GM12878 (cell line): ENCODE measurements around the gene GLS. TPM values are rescaled to one million over a fixed set of nuclear protein-coding genes. Genes with fewer than 3 reads are reported as not detected.
A peak's percentile ranks its signal among the peaks of the same experiment; 100 is the strongest.

Experiments
- ATAC-seq: fragments of 200-7000 bp; cut with Tn5 transposase; 3 replicates; pipeline ENCODE4 v1.9.1; 2020; ENCODE audit warnings: mild to moderate bottlenecking, moderate library complexity
- BruUV-seq: library from RNA; stranded (reverse); fragments of 400-500 nt; replicated peaks from 2 replicates; lab custom pipeline; 2021; lab: Mats Ljungman, UMichigan
- CTCF ChIA-PET: fragments of 300-600 bp; sonication (Branson Sonifier 250); formaldehyde crosslinking; extraction: SDS; loops from one replicate; lab custom pipeline; 2021; ENCODE audit warnings: inconsistent platforms; lab: Yijun Ruan, JAX
- POLR2A ChIA-PET: fragments of 350-600 bp; formaldehyde crosslinking; extraction: SDS; loops from one replicate; lab custom pipeline; 2021; ENCODE audit warnings: inconsistent platforms; lab: Charles Lee
- RAD21 ChIA-PET: fragments of 300-600 bp; sonication (Branson Sonifier 250); formaldehyde crosslinking; loops from one replicate; lab custom pipeline; 2023; ENCODE audit warnings: antibody characterized with exemption; ENCODE audit not compliant: unreplicated experiment; lab: Charles Lee
- SMC1A ChIA-PET: fragments of 300-600 bp; sonication (Branson Sonifier 250); formaldehyde crosslinking; loops from one replicate; lab custom pipeline; 2023; ENCODE audit not compliant: unreplicated experiment, uncharacterized antibody; lab: Charles Lee
- DNase-seq: peaks from one replicate; pipeline ENCODE4 v3.0.0-alpha.2; 2011; ENCODE audit warnings: low read depth, low spot score
- FAIRE-seq: peaks from 3 replicates; lab custom pipeline; 2011; peaks lifted over from hg19 to GRCh38; lab: Jason Lieb, UNC
- H2AFZ ChIP-seq: 2 replicates; pipeline ENCODE4 v1.6.0; 2011; ENCODE audit warnings: low read depth, low read length, control low read depth; ENCODE audit not compliant: control insufficient read depth
- H3K27ac ChIP-seq: 2 replicates; pipeline ENCODE4 v1.5.1; 2011; ENCODE audit warnings: control low read depth; ENCODE audit not compliant: control insufficient read depth, insufficient read depth
- H3K27me3 ChIP-seq, 2 experiments: replicated peaks in 1 of 2; 2 replicates each; pipeline versions ENCODE4 v1.6.0 to v1.6.1; 2011; ENCODE audit warnings: low read length in 1 of 2; ENCODE audit not compliant: control insufficient read depth in 2 of 2, insufficient read depth in 2 of 2
- H3K36me3 ChIP-seq, 2 experiments: 2 replicates each; pipeline ENCODE4 v1.5.1; 2011; ENCODE audit warnings: low read length in 1 of 2; ENCODE audit not compliant: control insufficient read depth in 2 of 2, insufficient read depth in 2 of 2
- H3K4me1 ChIP-seq: 2 replicates; pipeline ENCODE4 v1.6.1; 2011; ENCODE audit warnings: mild to moderate bottlenecking, low read length, moderate library complexity, mixed read lengths; ENCODE audit not compliant: control insufficient read depth, insufficient read depth
- H3K4me2 ChIP-seq: 2 replicates; pipeline ENCODE4 v1.6.0; 2011; ENCODE audit warnings: control low read depth; ENCODE audit not compliant: control insufficient read depth, insufficient read depth
- H3K4me3 ChIP-seq: fragments of 200-600 bp; sonication (generic); 2 replicates; pipeline ENCODE4 v1.5.1; 2016
- H3K79me2 ChIP-seq: 2 replicates; pipeline ENCODE4 v1.6.0; 2011; ENCODE audit warnings: low read length; ENCODE audit not compliant: control insufficient read depth, insufficient read depth
- H3K9ac ChIP-seq: 2 replicates; pipeline ENCODE4 v1.8.0; 2011; ENCODE audit warnings: low read length, control low read depth, mixed read lengths; ENCODE audit not compliant: control insufficient read depth, insufficient read depth
- H3K9me3 ChIP-seq: replicated peaks from 3 replicates; pipeline ENCODE4 v1.5.1; 2011; ENCODE audit warnings: mild to moderate bottlenecking, low read length; ENCODE audit not compliant: control insufficient read depth, insufficient read depth
- H4K20me1 ChIP-seq: 2 replicates; pipeline ENCODE4 v1.6.0; 2011; ENCODE audit not compliant: control insufficient read depth, insufficient read depth
- CREB1 ChIP-seq: IDR thresholded peaks from 2 replicates; pipeline ENCODE4 v1.6.1; 2012; ENCODE audit warnings: low read depth, mild to moderate bottlenecking, inconsistent platforms
- EP300 ChIP-seq, 2 experiments: fragments of 150-350 bp in 1 of 2; IDR thresholded peaks; 2 replicates each; pipeline ENCODE4 v1.6.1; 2011 to 2012; ENCODE audit warnings: low read depth in 2 of 2, low read length in 2 of 2, borderline replicate concordance in 1 of 2, improper control_type of control experiment in 1 of 2, inconsistent platforms in 1 of 2; ENCODE audit not compliant: control insufficient read depth in 1 of 2
- NFYA ChIP-seq: IDR thresholded peaks from 2 replicates; pipeline ENCODE4 v1.6.1; 2011; ENCODE audit warnings: low read depth, mild to moderate bottlenecking, low read length, improper control_type of control experiment, borderline replicate concordance
- SPI1 ChIP-seq: IDR thresholded peaks from 2 replicates; pipeline ENCODE4 v1.6.1; 2011; ENCODE audit warnings: low read depth, mild to moderate bottlenecking, low read length, moderate library complexity, borderline replicate concordance; ENCODE audit not compliant: insufficient read depth
- WGBS: methylation state at CpG from one replicate; pipeline ENCODE4 v1.1.6; 2016; ENCODE audit warnings: low lambda C conversion rate; ENCODE audit not compliant: insufficient replicate concordance, insufficient coverage; ENCODE audit errors: missing lambda C conversion rate; 5-methylcytosine and 5-hydroxymethylcytosine counted together
- in situ Hi-C: fragments of 300-500 bp; cut with MboI; formaldehyde crosslinking; loops from 9 replicates; pipeline ENCODE4 v1.14.3; 2018; ENCODE audit warnings: mixed read lengths
- intact Hi-C: fragments of 100-400 bp; cut with micrococcal nuclease; formaldehyde crosslinking; loops from one replicate; pipeline ENCODE4 v1.14.2; 2022; ENCODE audit not compliant: unreplicated experiment
- polyA plus RNA-seq, 11 experiments: library from polyadenylated mRNA; depleted of rRNA in 4 of 11; unstranded in 6 of 11; stranded (reverse) in 5 of 11; fragments of >200 nt; fragmentation: Nextera tagmentation in 4 of 11; fragmentation: Illumina TruSeq in 1 of 11; extraction: Ambion mirVana in 4 of 11; extraction: Trizol in 1 of 11; gene quantifications; 1 replicate in 1 of 11; 2 replicates in 10 of 11; pipeline versions ENCODE4 v1.2.1 to v1.2.3, GENCODE V29; 2011 to 2016; ENCODE audit warnings: inconsistent platforms in 2 of 11, missing spikeins in 2 of 11, low read depth in 1 of 11
- total RNA-seq, 4 experiments: library from RNA; depleted of rRNA in 3 of 4; stranded (reverse); fragments of >200 nt in 3 of 4; fragmentation: Illumina TruSeq in 1 of 4; extraction: Trizol in 1 of 4; gene quantifications; 2 replicates each; pipeline versions ENCODE4 v1.2.1 to v1.2.3, GENCODE V29; 2013 to 2021
- TF ChIP-seq, protein P1 (sequence below): IDR thresholded peaks from 2 replicates; pipeline ENCODE4 v1.6.1; 2012; ENCODE audit warnings: low read depth, low read length, improper control_type of control experiment

Gene GLS
- total and polyA plus RNA-seq, 10 of the 15 experiments (the other 5 are each of a cell fraction or from before 2014, with no cell fraction given): 15.7 to 145 (median 70.8) TPM

DNA sequence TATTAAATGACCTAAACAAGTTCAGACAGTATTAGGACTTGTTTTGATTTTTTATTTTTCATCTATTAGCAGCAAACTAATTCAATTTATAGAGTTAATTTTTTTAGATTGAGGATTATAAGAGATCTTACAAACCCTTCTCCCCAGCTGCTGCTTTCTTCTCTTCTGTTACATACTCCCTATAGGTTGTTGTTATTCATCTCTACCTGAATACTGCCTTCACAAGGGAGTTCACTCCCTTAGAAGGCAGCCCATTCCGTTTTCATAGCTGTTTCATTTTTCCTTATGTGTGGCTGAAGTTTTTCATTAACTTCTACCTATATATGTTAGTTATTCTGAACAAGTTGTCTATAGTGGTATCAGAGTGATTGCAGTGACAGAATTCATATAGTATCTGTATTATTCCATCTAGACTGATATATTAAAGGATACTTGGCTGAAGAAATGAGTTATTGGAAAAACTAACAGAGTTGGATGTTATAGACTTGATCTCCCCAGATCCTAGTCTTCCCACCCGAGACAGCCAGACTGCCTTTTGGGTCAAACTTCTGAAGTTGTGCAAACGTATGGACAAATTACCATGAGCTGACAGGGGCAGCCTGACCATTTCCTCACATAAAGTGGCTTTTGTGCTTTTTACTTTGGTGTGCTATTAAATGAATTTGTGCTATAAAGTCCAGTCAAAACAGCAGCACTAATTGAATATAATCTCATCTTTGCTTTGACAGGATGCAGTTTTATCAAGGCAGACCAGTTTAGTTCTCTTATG lies 8.7 kb downstream of the GLS start:
- peak overlapping the region; percentile 28; the same call in 1 of the 2 replicates for H3K4me3 ChIP-seq
- TF ChIP-seq SPI1 (no peak), CREB1 (no peak), EP300 (IDR thresholded peaks at IDR 0.05; ENCODE audit: borderline replicate concordance in 1 of 2, control insufficient read depth in 1 of 2, low read depth in 2 of 2, low read length in 2 of 2) (no peak), NFYA (no peak)
- TF ChIP-seq, protein P1, sequence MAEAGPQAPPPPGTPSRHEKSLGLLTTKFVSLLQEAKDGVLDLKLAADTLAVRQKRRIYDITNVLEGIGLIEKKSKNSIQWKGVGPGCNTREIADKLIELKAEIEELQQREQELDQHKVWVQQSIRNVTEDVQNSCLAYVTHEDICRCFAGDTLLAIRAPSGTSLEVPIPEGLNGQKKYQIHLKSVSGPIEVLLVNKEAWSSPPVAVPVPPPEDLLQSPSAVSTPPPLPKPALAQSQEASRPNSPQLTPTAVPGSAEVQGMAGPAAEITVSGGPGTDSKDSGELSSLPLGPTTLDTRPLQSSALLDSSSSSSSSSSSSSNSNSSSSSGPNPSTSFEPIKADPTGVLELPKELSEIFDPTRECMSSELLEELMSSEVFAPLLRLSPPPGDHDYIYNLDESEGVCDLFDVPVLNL: no peak
- TF ChIP-seq, all 136 proteins: peak for 0
- FAIRE-seq (peak; percentile 18), ATAC-seq (no peak; the same call in 2 of the 3 replicates), DNase-seq (no peak)
- H4K20me1 ChIP-seq: no peaks in the 10 kb centered on the region; the same call in 1 of the 2 replicates
- peaks cover 0 to 8% of the 10 kb centered on the region in 2 experiments; a peak in 1 of 4 replicates for H3K36me3 ChIP-seq
- in situ Hi-C loops (loop anchor here (25.0 kb wide), 1 partner anchor 773 kb away; no protein-coding TSS in a partner anchor), intact Hi-C loops (loop anchor here (10.0 kb wide), 1 partner anchor 235 kb away; no protein-coding TSS in a partner anchor)
- H3K4me2 ChIP-seq: peak overlapping the region; percentile 90
- H3K4me1 ChIP-seq: peaks cover 28% of the 10 kb centered on the region
- no peaks in the 10 kb centered on the region for H3K9me3 ChIP-seq
- peak overlapping the region; percentile 52 for H3K27ac ChIP-seq
- POLR2A ChIA-PET: interaction anchor here (0.9 to 5.5 kb wide), 4 partner anchors 8 to 129 kb away, joined by 3 to 41 read pairs (median 7); partner anchors contain the start of gene GLS
- peak overlapping the region; percentile 16 for H3K9ac ChIP-seq
- no peak overlapping the region for H2AFZ ChIP-seq
- no TSS peak for BruUV-seq
- RAD21 ChIA-PET: interaction anchor here (1.0 to 3.4 kb wide), 9 partner anchors 8 to 545 kb away, joined by 3 to 11 read pairs (median 6); partner anchors contain the start of genes GLS and STAT1
- SMC1A ChIA-PET: interaction anchor here (1.0 to 5.3 kb wide), 15 partner anchors 7 to 130 kb away, joined by 3 to 31 read pairs (median 7); partner anchors contain the start of genes GLS and STAT1
- 17% methylated on average over 3 of the region's 3 CpGs for WGBS
- H3K79me2 ChIP-seq: peaks cover 98% of the 10 kb centered on the region
- CTCF ChIA-PET: interaction anchor here (0.7 to 3.0 kb wide), 10 partner anchors 20 to 123 kb away, joined by 3 to 12 read pairs (median 3); no protein-coding TSS in a partner anchor
- no peaks in the 10 kb centered on the region for H3K27me3 ChIP-seq
